Hepatocyte (in vitro differentiated cells): ENCODE data around the gene GPD1. TPM values are rescaled to one million over a fixed set of nuclear protein-coding genes. Genes with fewer than 3 reads are reported as not detected.

Source experiments
- DNase-seq: peaks from one replicate; pipeline ENCODE4 v3.0.0-alpha.2; 2016; ENCODE audit warnings: low spot score
- H2AFZ ChIP-seq: fragments of 200-600 bp; sonication (generic); 2 replicates; pipeline ENCODE4 v1.6.0; 2016; ENCODE audit warnings: antibody characterized with exemption, mild to moderate bottlenecking
- H3K27ac ChIP-seq: fragments of 200-600 bp; sonication (generic); 2 replicates; pipeline ENCODE4 v1.5.1; 2016; ENCODE audit warnings: mild to moderate bottlenecking
- H3K27me3 ChIP-seq: fragments of 200-600 bp; sonication (generic); 2 replicates; pipeline ENCODE4 v1.6.1; 2016
- H3K36me3 ChIP-seq: fragments of 200-600 bp; sonication (generic); replicated peaks from 2 replicates; pipeline ENCODE4 v1.5.1; 2016; ENCODE audit warnings: low read depth; ENCODE audit not compliant: insufficient read depth
- H3K4me1 ChIP-seq: fragments of 200-600 bp; sonication (generic); 2 replicates; pipeline ENCODE4 v1.5.1; 2016; ENCODE audit warnings: mild to moderate bottlenecking, moderate library complexity; ENCODE audit not compliant: insufficient read depth
- H3K4me2 ChIP-seq: fragments of 200-600 bp; sonication (generic); 2 replicates; pipeline ENCODE4 v1.6.0; 2016
- H3K4me3 ChIP-seq: fragments of 200-600 bp; sonication (generic); 2 replicates; pipeline ENCODE4 v1.5.1; 2016; ENCODE audit warnings: mild to moderate bottlenecking
- H3K79me2 ChIP-seq: fragments of 200-600 bp; sonication (generic); 2 replicates; pipeline ENCODE4 v1.6.0; 2017; ENCODE audit warnings: mild to moderate bottlenecking
- H3K9me2 ChIP-seq: fragments of 200-600 bp; sonication (generic); replicated peaks from 2 replicates; pipeline ENCODE4 v1.6.0; 2017; ENCODE audit warnings: mild to moderate bottlenecking; ENCODE audit not compliant: insufficient read depth
- H3K9me3 ChIP-seq: fragments of 200-600 bp; sonication (generic); 2 replicates; pipeline ENCODE4 v1.5.1; 2016; ENCODE audit warnings: low read depth, mild to moderate bottlenecking
- H4K20me1 ChIP-seq: fragments of 200-600 bp; sonication (generic); 2 replicates; pipeline ENCODE4 v1.6.0; 2016; ENCODE audit warnings: mild to moderate bottlenecking; ENCODE audit not compliant: insufficient read depth, poor library complexity, severe bottlenecking
- EZH2 ChIP-seq: fragments of 200-600 bp; sonication (generic); IDR thresholded peaks from 2 replicates; pipeline ENCODE4 v1.6.1; 2016; ENCODE audit warnings: antibody characterized with exemption, mild to moderate bottlenecking, borderline replicate concordance
- EZH2phosphoT487 ChIP-seq: fragments of 200-600 bp; sonication (generic); IDR thresholded peaks from one replicate; pipeline ENCODE4 v1.6.1; 2018; ENCODE audit warnings: antibody characterized with exemption, mild to moderate bottlenecking, low read depth, moderate library complexity; ENCODE audit not compliant: unreplicated experiment, severe bottlenecking
- WGBS: methylation state at CpG from one replicate; pipeline ENCODE4 v1.1.6; 2016; ENCODE audit warnings: low lambda C conversion rate; ENCODE audit errors: missing lambda C conversion rate; 5-methylcytosine and 5-hydroxymethylcytosine counted together
- polyA plus RNA-seq: library from polyadenylated mRNA; unstranded; fragments of >200 nt; fragmentation: Nextera tagmentation; extraction: Ambion mirVana; gene quantifications from 2 replicates; pipeline ENCODE4 v1.2.1, GENCODE V29; 2016
- total RNA-seq: library from RNA; depleted of rRNA; stranded (reverse); fragments of >200 nt; gene quantifications from 2 replicates; pipeline ENCODE4 v1.2.3, GENCODE V29; 2014
- TF ChIP-seq, protein P1 (sequence below): fragments of 200-600 bp; sonication (generic); IDR thresholded peaks from 2 replicates; pipeline ENCODE4 v1.5.1; 2016; ENCODE audit warnings: antibody characterized with exemption, mild to moderate bottlenecking; ENCODE audit not compliant: poor library complexity

GPD1 gene
- total and polyA plus RNA-seq, 2 experiments from 2014 or later: 30.6 to 64.1 TPM

DNA sequence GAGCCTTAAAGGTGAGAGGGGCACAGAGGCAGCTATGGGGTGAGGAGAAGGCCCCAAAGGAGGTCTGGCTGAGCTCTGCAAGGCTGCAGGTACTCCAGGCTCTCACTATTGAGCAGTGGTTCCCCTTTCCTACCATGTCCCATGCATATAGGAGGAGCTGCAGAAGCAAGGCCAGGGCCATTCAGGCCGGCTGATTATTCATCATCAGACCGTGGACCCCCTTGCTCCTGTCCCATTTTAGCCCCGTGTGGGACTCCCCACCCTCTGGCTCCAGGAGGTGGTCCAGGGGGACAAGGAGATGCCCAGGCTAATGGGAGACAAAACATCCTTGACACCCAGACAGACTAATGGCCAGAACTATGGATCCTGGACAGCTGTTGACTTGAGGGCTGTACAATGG lies 3.1 kb downstream of the GPD1 start:
- DNase-seq: no peak
- Histone ChIP-seq H3K27ac (no peak overlapping the region), H2AFZ (no peak overlapping the region), H3K36me3 (no peaks in the 10 kb centered on the region), H3K4me3 (no peak overlapping the region), H3K9me3 (no peaks in the 10 kb centered on the region), H3K4me1 (peaks cover 43% of the 10 kb centered on the region), H3K9me2 (no peaks in the 10 kb centered on the region), H3K27me3 (no peaks in the 10 kb centered on the region), H4K20me1 (no peaks in the 10 kb centered on the region), H3K79me2 (peaks cover 2% of the 10 kb centered on the region), H3K4me2 (no peak overlapping the region)
- TF ChIP-seq, protein P1, sequence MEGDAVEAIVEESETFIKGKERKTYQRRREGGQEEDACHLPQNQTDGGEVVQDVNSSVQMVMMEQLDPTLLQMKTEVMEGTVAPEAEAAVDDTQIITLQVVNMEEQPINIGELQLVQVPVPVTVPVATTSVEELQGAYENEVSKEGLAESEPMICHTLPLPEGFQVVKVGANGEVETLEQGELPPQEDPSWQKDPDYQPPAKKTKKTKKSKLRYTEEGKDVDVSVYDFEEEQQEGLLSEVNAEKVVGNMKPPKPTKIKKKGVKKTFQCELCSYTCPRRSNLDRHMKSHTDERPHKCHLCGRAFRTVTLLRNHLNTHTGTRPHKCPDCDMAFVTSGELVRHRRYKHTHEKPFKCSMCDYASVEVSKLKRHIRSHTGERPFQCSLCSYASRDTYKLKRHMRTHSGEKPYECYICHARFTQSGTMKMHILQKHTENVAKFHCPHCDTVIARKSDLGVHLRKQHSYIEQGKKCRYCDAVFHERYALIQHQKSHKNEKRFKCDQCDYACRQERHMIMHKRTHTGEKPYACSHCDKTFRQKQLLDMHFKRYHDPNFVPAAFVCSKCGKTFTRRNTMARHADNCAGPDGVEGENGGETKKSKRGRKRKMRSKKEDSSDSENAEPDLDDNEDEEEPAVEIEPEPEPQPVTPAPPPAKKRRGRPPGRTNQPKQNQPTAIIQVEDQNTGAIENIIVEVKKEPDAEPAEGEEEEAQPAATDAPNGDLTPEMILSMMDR: no peak
- TF ChIP-seq EZH2 (no peak), EZH2phosphoT487 (no peak)
- WGBS: 81% methylated on average over 3 of the region's 3 CpGs

DNA sequence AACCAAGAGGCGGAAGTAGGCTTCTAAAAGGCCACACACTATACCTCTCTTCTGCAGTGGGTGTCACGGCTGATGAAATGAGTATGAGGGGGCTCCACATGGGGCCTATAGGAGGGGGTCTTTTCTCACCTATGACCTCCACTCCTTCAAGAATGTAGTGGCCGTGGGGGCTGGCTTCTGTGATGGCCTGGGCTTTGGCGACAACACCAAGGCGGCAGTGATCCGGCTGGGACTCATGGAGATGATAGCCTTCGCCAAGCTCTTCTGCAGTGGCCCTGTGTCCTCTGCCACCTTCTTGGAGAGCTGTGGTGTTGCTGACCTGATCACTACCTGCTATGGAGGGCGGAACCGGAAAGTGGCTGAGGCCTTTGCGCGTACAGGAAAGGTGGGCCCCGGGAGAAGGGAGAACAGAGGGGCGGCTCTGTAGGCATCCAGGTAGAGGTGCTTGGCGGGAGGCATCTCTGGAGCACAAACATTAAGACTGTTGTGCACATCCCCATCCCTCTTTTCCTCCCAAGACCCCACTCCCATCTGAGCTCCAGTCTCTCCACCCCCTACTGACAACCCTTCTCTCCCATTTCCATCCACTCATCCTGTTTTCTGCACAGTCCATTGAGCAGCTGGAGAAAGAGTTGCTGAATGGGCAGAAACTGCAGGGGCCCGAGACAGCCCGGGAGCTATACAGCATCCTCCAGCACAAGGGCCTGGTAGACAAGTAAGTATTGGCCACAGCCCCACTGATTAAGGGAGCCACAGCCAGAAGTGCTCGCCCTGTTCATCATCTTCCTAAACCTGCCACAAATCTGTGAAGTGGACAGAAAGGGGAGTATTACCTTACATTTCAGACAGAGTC lies 3.8 kb downstream of the GPD1 start:
- H3K79me2 ChIP-seq: peaks cover 3% of the 10 kb centered on the region
- H3K9me2 ChIP-seq: no peaks in the 10 kb centered on the region
- no peaks in the 10 kb centered on the region for H3K36me3 ChIP-seq
- H3K4me3 ChIP-seq: no peak overlapping the region
- H4K20me1 ChIP-seq: no peaks in the 10 kb centered on the region
- no peak overlapping the region for H2AFZ ChIP-seq
- no peak overlapping the region for H3K4me2 ChIP-seq
- TF ChIP-seq EZH2 (no peak), EZH2phosphoT487 (no peak)
- TF ChIP-seq, protein P1: no peak
- H3K9me3 ChIP-seq: no peaks in the 10 kb centered on the region
- H3K4me1 ChIP-seq: peaks cover 39% of the 10 kb centered on the region
- H3K27ac ChIP-seq: no peak overlapping the region
- WGBS: 94% methylated on average over 17 of the region's 17 CpGs
- no peaks in the 10 kb centered on the region for H3K27me3 ChIP-seq
- DNase-seq: no peak

DNA sequence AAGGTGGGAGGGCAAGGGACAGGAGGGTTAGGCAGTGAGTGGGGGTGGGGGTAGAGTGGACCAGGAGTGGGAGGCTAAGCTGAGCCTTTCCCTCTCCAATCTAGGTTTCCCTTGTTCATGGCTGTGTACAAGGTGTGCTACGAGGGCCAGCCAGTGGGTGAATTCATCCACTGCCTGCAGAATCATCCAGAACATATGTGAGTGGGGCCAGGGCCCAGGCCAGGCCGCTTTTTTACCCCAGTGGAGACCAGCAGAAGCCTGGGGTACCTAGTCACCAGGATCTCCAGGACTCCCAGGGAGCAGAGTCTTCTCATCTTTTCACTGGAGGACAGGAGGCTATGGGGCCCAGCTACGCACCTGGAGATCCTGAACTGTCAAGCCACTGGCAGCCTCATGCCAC lies 5.5 kb downstream of the GPD1 start:
- no peak for DNase-seq
- TF ChIP-seq, protein P1: no peak
- TF ChIP-seq EZH2phosphoT487: no peak
- Histone ChIP-seq H3K36me3 (no peaks in the 10 kb centered on the region), H3K79me2 (peaks cover 18% of the 10 kb centered on the region), H4K20me1 (peaks cover 5% of the 10 kb centered on the region), H2AFZ (no peak overlapping the region), H3K9me2 (no peaks in the 10 kb centered on the region), H3K4me2 (no peak overlapping the region), H3K4me3 (no peak overlapping the region), H3K4me1 (peaks cover 28% of the 10 kb centered on the region), H3K9me3 (no peaks in the 10 kb centered on the region), H3K27me3 (no peaks in the 10 kb centered on the region), H3K27ac (peak overlapping the region; percentile 94)
- 96% methylated on average over 2 of the region's 3 CpGs for WGBS
